Smooth muscle cell of trachea (primary cell): ENCODE results near the gene OR4M2. TPM values are rescaled to one million over a fixed set of nuclear protein-coding genes. Genes with fewer than 3 reads are reported as not detected.

Source experiments
- total RNA-seq: library from RNA; depleted of rRNA; stranded (reverse); fragments of >200 nt; gene quantifications from 2 replicates; pipeline ENCODE4 v1.2.1, GENCODE V29; 2014

Gene OR4M2
- total RNA-seq: not detected in 2 replicates

GRCh38 chr15:22080227-22080626 lies at the start of gene OR4M2:
Gene OR4M2, plus strand, starts transcription at chr15:22080527. Its CDS starts 98 bp downstream, at chr15:22080625.

Other genes with a start within 250 kb of the OR4M2 start
- not detected in 2 replicates for gene POTEB, start 202.8 kb upstream of the OR4M2 start, total RNA-seq